H1 (cell line): ENCODE data around the gene MYO1D.

Experiments
- CBX5 ChIP-seq: fragments of 300-800, 300-1000 bp; sonication (generic); IDR thresholded peaks from 2 replicates; pipeline ENCODE4 v1.7.1; 2016; ENCODE audit warnings: antibody characterized with exemption, low read length, low read depth
- CREB1 ChIP-seq: IDR thresholded peaks from 2 replicates; pipeline ENCODE4 v1.6.1; 2012; ENCODE audit warnings: inconsistent platforms
- SRF ChIP-seq: IDR thresholded peaks from 2 replicates; pipeline ENCODE4 v1.6.1; 2011; ENCODE audit warnings: mild to moderate bottlenecking, low read depth, low read length, moderate library complexity
- TF ChIP-seq, protein P1 (sequence below), 3 experiments: IDR thresholded peaks; 1 replicate in 2 of 3; 2 replicates in 1 of 3; pipeline versions ENCODE4 v1.5.1 to v1.6.1; 2011; ENCODE audit warnings: low read length in 3 of 3, mild to moderate bottlenecking in 3 of 3, inconsistent platforms in 2 of 3, low read depth in 1 of 3, moderate library complexity in 1 of 3; ENCODE audit not compliant: insufficient read depth in 1 of 3; ENCODE audit errors: control extremely low read depth in 1 of 3

GRCh38 chr17:32696426-32696825 lies 180.5 kb downstream of the MYO1D start:
- TF ChIP-seq CBX5 (no peak), SRF (no peak), CREB1 (no peak)
- TF ChIP-seq, protein P1, sequence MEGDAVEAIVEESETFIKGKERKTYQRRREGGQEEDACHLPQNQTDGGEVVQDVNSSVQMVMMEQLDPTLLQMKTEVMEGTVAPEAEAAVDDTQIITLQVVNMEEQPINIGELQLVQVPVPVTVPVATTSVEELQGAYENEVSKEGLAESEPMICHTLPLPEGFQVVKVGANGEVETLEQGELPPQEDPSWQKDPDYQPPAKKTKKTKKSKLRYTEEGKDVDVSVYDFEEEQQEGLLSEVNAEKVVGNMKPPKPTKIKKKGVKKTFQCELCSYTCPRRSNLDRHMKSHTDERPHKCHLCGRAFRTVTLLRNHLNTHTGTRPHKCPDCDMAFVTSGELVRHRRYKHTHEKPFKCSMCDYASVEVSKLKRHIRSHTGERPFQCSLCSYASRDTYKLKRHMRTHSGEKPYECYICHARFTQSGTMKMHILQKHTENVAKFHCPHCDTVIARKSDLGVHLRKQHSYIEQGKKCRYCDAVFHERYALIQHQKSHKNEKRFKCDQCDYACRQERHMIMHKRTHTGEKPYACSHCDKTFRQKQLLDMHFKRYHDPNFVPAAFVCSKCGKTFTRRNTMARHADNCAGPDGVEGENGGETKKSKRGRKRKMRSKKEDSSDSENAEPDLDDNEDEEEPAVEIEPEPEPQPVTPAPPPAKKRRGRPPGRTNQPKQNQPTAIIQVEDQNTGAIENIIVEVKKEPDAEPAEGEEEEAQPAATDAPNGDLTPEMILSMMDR (IDR thresholded peaks at IDR 0.05; ENCODE audit: control extremely low read depth in 1 of 3, insufficient read depth in 1 of 3, low read depth in 1 of 3, low read length in 3 of 3), result no peak
